GM12891 (cell line): ENCODE measurements around the gene MATR3.

ENCODE experiments used
- DNase-seq: peaks from one replicate; pipeline ENCODE4 v3.0.0; 2011; ENCODE audit warnings: low spot score; ENCODE audit not compliant: insufficient read length
- FAIRE-seq: peaks from 2 replicates; lab custom pipeline; 2011; peaks lifted over from hg19 to GRCh38; lab: Jason Lieb, UNC
- PAX5 ChIP-seq: IDR thresholded peaks from 2 replicates; pipeline ENCODE4 v1.6.1; 2011; ENCODE audit warnings: low read length, moderate library complexity, mild to moderate bottlenecking; ENCODE audit not compliant: insufficient read depth, severe bottlenecking
- POLR2A ChIP-seq: IDR thresholded peaks from 2 replicates; pipeline ENCODE4 v1.6.1; 2011; ENCODE audit warnings: low read depth, low read length, control low read depth
- POLR2AphosphoS5 ChIP-seq: IDR thresholded peaks from 2 replicates; pipeline ENCODE4 v1.6.1; 2011; ENCODE audit warnings: low read depth, low read length, control low read depth
- POU2F2 ChIP-seq: IDR thresholded peaks from 2 replicates; pipeline ENCODE4 v1.6.1; 2011; ENCODE audit warnings: low read depth, mild to moderate bottlenecking, control low read depth, low read length, moderate library complexity
- SPI1 ChIP-seq: IDR thresholded peaks from 2 replicates; pipeline ENCODE4 v1.6.1; 2011; ENCODE audit warnings: low read depth, low read length, control low read depth
- TAF1 ChIP-seq: IDR thresholded peaks from 2 replicates; pipeline ENCODE4 v1.6.1; 2011; ENCODE audit warnings: low read depth, low read length, control low read depth

Gene MATR3

GRCh38 chr5:139296862-139297326 is 3.4 kb downstream of the MATR3 start:
- no peak for FAIRE-seq

GRCh38 chr5:139297439-139298133 is 4.0 kb downstream of the MATR3 start:
- no peak for FAIRE-seq
- no peak for DNase-seq
- TF ChIP-seq POU2F2 (no peak), POLR2A (no peak), POLR2AphosphoS5 (no peak), TAF1 (no peak), SPI1 (no peak), PAX5 (no peak)

More at GRCh38 chr5:139296862-139297326, 3.4 kb downstream of the MATR3 start:
- TF ChIP-seq POLR2A, result no peak
- TF ChIP-seq POU2F2, result no peak
- TF ChIP-seq TAF1, result no peak
- TF ChIP-seq PAX5, result no peak
- TF ChIP-seq SPI1, result no peak
- no peak for TF ChIP-seq POLR2AphosphoS5
- no peak for DNase-seq

- no peak for TF ChIP-seq POU2F2
- no peak for TF ChIP-seq POLR2AphosphoS5
- TF ChIP-seq TAF1, result no peak
- no peak for TF ChIP-seq PAX5
- no peak for TF ChIP-seq POLR2A
- no peak for TF ChIP-seq SPI1
- FAIRE-seq (no peak), DNase-seq (no peak)
These were observed 4.7 kb downstream of the MATR3 start for GRCh38 chr5:139298242-139298641.

- TF ChIP-seq POLR2A (peak; percentile 33; the same call in 1 of the 2 replicates), PAX5 (no peak), POU2F2 (no peak), POLR2AphosphoS5 (no peak; the same call in 1 of the 2 replicates), SPI1 (no peak), TAF1 (no peak)
- FAIRE-seq (no peak), DNase-seq (no peak)
These were observed 5.9 kb downstream of the MATR3 start for GRCh38 chr5:139299486-139299885.

GRCh38 chr5:139301808-139302499 is 8.4 kb downstream of the MATR3 start:
- TF ChIP-seq SPI1 (no peak), PAX5 (no peak), POLR2AphosphoS5 (no peak), POLR2A (no peak), TAF1 (no peak), POU2F2 (no peak)
- DNase-seq (no peak), FAIRE-seq (peak; percentile 38)

GRCh38 chr5:139304391-139305324 is 11.1 kb downstream of the MATR3 start:
- TF ChIP-seq POLR2AphosphoS5 (no peak), POLR2A (no peak), POU2F2 (no peak), TAF1 (no peak), SPI1 (no peak), PAX5 (no peak)
- no peak for FAIRE-seq
- no peak for DNase-seq

- FAIRE-seq (peak; percentile 51), DNase-seq (no peak)
- TF ChIP-seq TAF1 (no peak), SPI1 (no peak), PAX5 (no peak), POLR2A (no peak), POU2F2 (no peak), POLR2AphosphoS5 (no peak)
These were observed 12.7 kb downstream of the MATR3 start for GRCh38 chr5:139306197-139306596.

- FAIRE-seq (no peak), DNase-seq (no peak)
- no peak for TF ChIP-seq SPI1
- TF ChIP-seq PAX5, result no peak
- no peak for TF ChIP-seq POLR2A
These were observed 13.3 kb downstream of the MATR3 start for GRCh38 chr5:139306628-139307379.
